WTC11 (cell line): ENCODE data around the gene CRLF1. TPM values are rescaled to one million over a fixed set of nuclear protein-coding genes. Genes with fewer than 3 reads are reported as not detected.

Experiments used
- ATAC-seq: fragments of 200-7000 bp; cut with Tn5 transposase; 2 replicates; pipeline ENCODE4 v1.10.0; 2021; ENCODE audit warnings: mild to moderate bottlenecking, moderate library complexity
- CTCF ChIA-PET: fragments of 300-600 bp; sonication (Branson Sonifier 250); formaldehyde crosslinking; loops from one replicate; lab custom pipeline; 2021; ENCODE audit warnings: antibody characterized with exemption; lab: Charles Lee
- POLR2A ChIA-PET: fragments of 350-600 bp; sonication (Branson Sonifier 250); formaldehyde crosslinking; loops from one replicate; lab custom pipeline; 2021; ENCODE audit warnings: antibody characterized with exemption; lab: Charles Lee
- DNase-seq: peaks from one replicate; pipeline ENCODE4 v3.0.0; 2021; ENCODE audit warnings: low spot score
- H3K27ac Mint-ChIP-seq: 2 replicates; pipeline ENCODE4 v1.8.0; 2021; ENCODE audit warnings: mixed read lengths
- H3K27me3 Mint-ChIP-seq: 2 replicates; pipeline ENCODE4 v1.8.0; 2021; ENCODE audit warnings: low read depth, mild to moderate bottlenecking, moderate library complexity, mixed read lengths
- H3K36me3 Mint-ChIP-seq: 2 replicates; pipeline ENCODE4 v1.8.0; 2021; ENCODE audit warnings: mixed read lengths
- H3K4me1 Mint-ChIP-seq: 2 replicates; pipeline ENCODE4 v1.8.0; 2022; ENCODE audit warnings: mixed read lengths
- H3K4me3 Mint-ChIP-seq: 2 replicates; pipeline ENCODE4 v1.8.0; 2021; ENCODE audit warnings: mild to moderate bottlenecking, moderate library complexity, mixed read lengths
- H3K9me3 Mint-ChIP-seq: 2 replicates; pipeline ENCODE4 v1.8.0; 2021; ENCODE audit warnings: mixed read lengths
- CREM ChIP-seq: sonication (generic); formaldehyde crosslinking; IDR thresholded peaks from 2 replicates; pipeline ENCODE4 v1.8.1; 2022; ENCODE audit warnings: mild to moderate bottlenecking, missing genetic modification reagents, moderate library complexity
- FOXP1 ChIP-seq: sonication (generic); formaldehyde crosslinking; IDR thresholded peaks from 2 replicates; pipeline ENCODE4 v1.8.0; 2022; ENCODE audit warnings: missing genetic modification reagents, mild to moderate bottlenecking, moderate library complexity, borderline replicate concordance
- GABPB1 ChIP-seq: sonication (generic); formaldehyde crosslinking; IDR thresholded peaks from 2 replicates; pipeline ENCODE4 v1.8.1; 2023; ENCODE audit warnings: mild to moderate bottlenecking, missing genetic modification reagents
- HMGA2 ChIP-seq: fragments of 250-450 bp; sonication (Bioruptor Pico); IDR thresholded peaks from 2 replicates; pipeline ENCODE4 v1.4.0; 2021; ENCODE audit warnings: mild to moderate bottlenecking, moderate library complexity
- JUN ChIP-seq: sonication (generic); formaldehyde crosslinking; IDR thresholded peaks from 2 replicates; pipeline ENCODE4 v1.8.0; 2023; ENCODE audit warnings: mild to moderate bottlenecking, missing genetic modification reagents
- KAT7 ChIP-seq: sonication (generic); formaldehyde crosslinking; IDR thresholded peaks from 2 replicates; pipeline ENCODE4 v1.8.1; 2023; ENCODE audit warnings: missing genetic modification reagents, mild to moderate bottlenecking, borderline replicate concordance
- NR3C1 ChIP-seq: sonication (generic); formaldehyde crosslinking; conservative IDR thresholded peaks from 2 replicates; pipeline ENCODE4 v1.8.1; 2023; ENCODE audit warnings: low read depth, mild to moderate bottlenecking, missing genetic modification reagents
- RELA ChIP-seq: sonication (generic); formaldehyde crosslinking; IDR thresholded peaks from 2 replicates; pipeline ENCODE4 v1.8.1; 2022; ENCODE audit warnings: missing genetic modification reagents, mild to moderate bottlenecking, borderline replicate concordance
- SMAD4 ChIP-seq: sonication (generic); formaldehyde crosslinking; IDR thresholded peaks from 2 replicates; pipeline ENCODE4 v1.8.0; 2022; ENCODE audit warnings: mild to moderate bottlenecking, missing genetic modification reagents
- SP1 ChIP-seq: sonication (generic); formaldehyde crosslinking; conservative IDR thresholded peaks from 2 replicates; pipeline ENCODE4 v1.8.1; 2022; ENCODE audit warnings: missing genetic modification reagents
- ZNF232 ChIP-seq: sonication (generic); formaldehyde crosslinking; IDR thresholded peaks from 2 replicates; pipeline ENCODE4 v1.8.0; 2022; ENCODE audit warnings: mild to moderate bottlenecking, missing genetic modification reagents
- total RNA-seq: library from RNA; stranded (reverse); gene quantifications from 3 replicates; pipeline ENCODE4 v1.2.3, GENCODE V29; 2021
- TF ChIP-seq, protein P1 (sequence below): sonication (generic); formaldehyde crosslinking; IDR thresholded peaks from 2 replicates; pipeline ENCODE4 v1.8.1; 2023; ENCODE audit warnings: mild to moderate bottlenecking, missing genetic modification reagents, moderate library complexity
- TF ChIP-seq, protein P2 (sequence below): sonication (generic); formaldehyde crosslinking; IDR thresholded peaks from 2 replicates; pipeline ENCODE4 v1.8.1; 2022; ENCODE audit warnings: missing genetic modification reagents, borderline replicate concordance
- TF ChIP-seq, protein P3 (sequence below): sonication (generic); formaldehyde crosslinking; IDR thresholded peaks from 2 replicates; pipeline ENCODE4 v1.8.0; 2022; ENCODE audit warnings: mild to moderate bottlenecking, missing genetic modification reagents
- TF ChIP-seq, protein P4 (sequence below): sonication (generic); formaldehyde crosslinking; IDR thresholded peaks from 2 replicates; pipeline ENCODE4 v1.8.1; 2022; ENCODE audit warnings: low read depth, missing genetic modification reagents, borderline replicate concordance
- TF ChIP-seq, protein P5 (sequence below): fragments of 250-450 bp; sonication (Bioruptor Pico); IDR thresholded peaks from 2 replicates; pipeline ENCODE4 v2.1.2; 2022; ENCODE audit warnings: mild to moderate bottlenecking, moderate library complexity
- TF ChIP-seq, protein P6 (sequence below): fragments of 250-450 bp; sonication (Bioruptor Pico); IDR thresholded peaks from 2 replicates; pipeline ENCODE4 v1.9.0; 2021; ENCODE audit warnings: mild to moderate bottlenecking
- TF ChIP-seq, protein P7 (sequence below): sonication (generic); formaldehyde crosslinking; IDR thresholded peaks from 2 replicates; pipeline ENCODE4 v1.8.1; 2022; ENCODE audit warnings: mild to moderate bottlenecking, missing genetic modification reagents, moderate library complexity, borderline replicate concordance
- TF ChIP-seq, protein P8 (sequence below): sonication (generic); formaldehyde crosslinking; IDR thresholded peaks from 2 replicates; pipeline ENCODE4 v1.8.0; 2023; ENCODE audit warnings: missing genetic modification reagents, mild to moderate bottlenecking, borderline replicate concordance

CRLF1 gene
- total RNA-seq, 1 experiment from 2014 or later = 36.4 TPM

DNA sequence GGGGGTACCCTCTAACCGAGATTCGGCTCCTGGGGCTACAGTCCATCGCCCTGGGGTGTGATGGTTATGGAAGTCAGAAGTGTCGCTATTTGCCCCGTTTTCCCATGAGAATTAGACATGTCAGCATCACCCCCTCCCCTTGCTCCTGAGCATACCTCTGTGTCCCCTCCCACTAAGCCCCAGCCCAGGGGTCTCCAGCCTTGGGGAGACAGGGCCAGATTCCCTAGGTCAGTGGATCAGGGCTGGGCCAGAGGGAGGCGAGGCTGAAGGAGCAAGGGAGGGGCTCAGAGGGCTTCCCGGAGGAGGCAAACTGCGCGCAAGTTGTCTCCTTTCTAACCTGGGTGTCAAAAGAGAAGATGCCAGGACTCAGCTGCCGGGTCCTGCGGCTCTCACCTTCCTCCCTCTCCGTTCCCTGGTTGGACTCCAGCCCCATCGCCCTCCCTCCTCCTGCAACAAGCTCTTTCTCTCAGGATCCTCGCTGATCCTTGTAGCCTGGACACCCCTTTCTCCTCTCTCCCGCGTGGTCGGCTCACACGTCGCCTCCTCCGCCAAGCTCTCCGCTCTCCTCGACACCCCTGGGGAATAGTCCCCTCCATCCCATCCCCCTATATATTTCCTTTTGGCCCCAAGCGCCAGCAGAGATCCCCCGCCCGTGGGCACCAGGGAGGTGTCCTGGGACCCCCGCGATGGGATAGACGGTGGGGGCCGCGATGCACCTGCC, 5.6 kb upstream of the CRLF1 start:
- CTCF ChIA-PET = interaction anchor here (0.7 to 3.4 kb wide), 11 partner anchors 12 to 235 kb away, joined by 3 to 14 read pairs (median 4); no protein-coding TSS in a partner anchor
- Mint-ChIP-seq H3K9me3 (peaks cover under 1% of the 10 kb centered on the region; the same call in 1 of the 2 replicates), H3K27me3 (peaks cover 82% of the 10 kb centered on the region)
- peak; percentile 7 for ATAC-seq
- TF ChIP-seq HMGA2 (no peak), JUN (CRISPR knock-in tag) (no peak), GABPB1 (CRISPR knock-in tag) (no peak), NR3C1 (CRISPR knock-in tag) (no peak), SMAD4 (CRISPR knock-in tag) (no peak), KAT7 (CRISPR knock-in tag) (no peak), ZNF232 (no peak), RELA (CRISPR knock-in tag) (no peak), CREM (CRISPR knock-in tag) (no peak), FOXP1 (CRISPR knock-in tag) (no peak; the same call in 1 of the 2 replicates), SP1 (CRISPR knock-in tag) (no peak; the same call in 1 of the 2 replicates)
- TF ChIP-seq, protein P1, sequence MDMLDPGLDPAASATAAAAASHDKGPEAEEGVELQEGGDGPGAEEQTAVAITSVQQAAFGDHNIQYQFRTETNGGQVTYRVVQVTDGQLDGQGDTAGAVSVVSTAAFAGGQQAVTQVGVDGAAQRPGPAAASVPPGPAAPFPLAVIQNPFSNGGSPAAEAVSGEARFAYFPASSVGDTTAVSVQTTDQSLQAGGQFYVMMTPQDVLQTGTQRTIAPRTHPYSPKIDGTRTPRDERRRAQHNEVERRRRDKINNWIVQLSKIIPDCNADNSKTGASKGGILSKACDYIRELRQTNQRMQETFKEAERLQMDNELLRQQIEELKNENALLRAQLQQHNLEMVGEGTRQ (CRISPR knock-in tag) = no peak
- TF ChIP-seq, protein P2, sequence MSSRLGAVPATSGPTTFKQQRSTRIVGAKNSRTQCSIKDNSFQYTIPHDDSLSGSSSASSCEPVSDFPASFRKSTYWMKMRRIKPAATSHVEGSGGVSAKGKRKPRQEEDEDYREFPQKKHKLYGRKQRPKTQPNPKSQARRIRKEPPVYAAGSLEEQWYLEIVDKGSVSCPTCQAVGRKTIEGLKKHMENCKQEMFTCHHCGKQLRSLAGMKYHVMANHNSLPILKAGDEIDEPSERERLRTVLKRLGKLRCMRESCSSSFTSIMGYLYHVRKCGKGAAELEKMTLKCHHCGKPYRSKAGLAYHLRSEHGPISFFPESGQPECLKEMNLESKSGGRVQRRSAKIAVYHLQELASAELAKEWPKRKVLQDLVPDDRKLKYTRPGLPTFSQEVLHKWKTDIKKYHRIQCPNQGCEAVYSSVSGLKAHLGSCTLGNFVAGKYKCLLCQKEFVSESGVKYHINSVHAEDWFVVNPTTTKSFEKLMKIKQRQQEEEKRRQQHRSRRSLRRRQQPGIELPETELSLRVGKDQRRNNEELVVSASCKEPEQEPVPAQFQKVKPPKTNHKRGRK (CRISPR knock-in tag) = no peak
- TF ChIP-seq, protein P3, sequence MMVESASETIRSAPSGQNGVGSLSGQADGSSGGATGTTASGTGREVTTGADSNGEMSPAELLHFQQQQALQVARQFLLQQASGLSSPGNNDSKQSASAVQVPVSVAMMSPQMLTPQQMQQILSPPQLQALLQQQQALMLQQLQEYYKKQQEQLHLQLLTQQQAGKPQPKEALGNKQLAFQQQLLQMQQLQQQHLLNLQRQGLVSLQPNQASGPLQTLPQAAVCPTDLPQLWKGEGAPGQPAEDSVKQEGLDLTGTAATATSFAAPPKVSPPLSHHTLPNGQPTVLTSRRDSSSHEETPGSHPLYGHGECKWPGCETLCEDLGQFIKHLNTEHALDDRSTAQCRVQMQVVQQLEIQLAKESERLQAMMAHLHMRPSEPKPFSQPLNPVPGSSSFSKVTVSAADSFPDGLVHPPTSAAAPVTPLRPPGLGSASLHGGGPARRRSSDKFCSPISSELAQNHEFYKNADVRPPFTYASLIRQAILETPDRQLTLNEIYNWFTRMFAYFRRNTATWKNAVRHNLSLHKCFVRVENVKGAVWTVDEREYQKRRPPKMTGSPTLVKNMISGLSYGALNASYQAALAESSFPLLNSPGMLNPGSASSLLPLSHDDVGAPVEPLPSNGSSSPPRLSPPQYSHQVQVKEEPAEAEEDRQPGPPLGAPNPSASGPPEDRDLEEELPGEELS (CRISPR knock-in tag) = no peak
- TF ChIP-seq, protein P4, sequence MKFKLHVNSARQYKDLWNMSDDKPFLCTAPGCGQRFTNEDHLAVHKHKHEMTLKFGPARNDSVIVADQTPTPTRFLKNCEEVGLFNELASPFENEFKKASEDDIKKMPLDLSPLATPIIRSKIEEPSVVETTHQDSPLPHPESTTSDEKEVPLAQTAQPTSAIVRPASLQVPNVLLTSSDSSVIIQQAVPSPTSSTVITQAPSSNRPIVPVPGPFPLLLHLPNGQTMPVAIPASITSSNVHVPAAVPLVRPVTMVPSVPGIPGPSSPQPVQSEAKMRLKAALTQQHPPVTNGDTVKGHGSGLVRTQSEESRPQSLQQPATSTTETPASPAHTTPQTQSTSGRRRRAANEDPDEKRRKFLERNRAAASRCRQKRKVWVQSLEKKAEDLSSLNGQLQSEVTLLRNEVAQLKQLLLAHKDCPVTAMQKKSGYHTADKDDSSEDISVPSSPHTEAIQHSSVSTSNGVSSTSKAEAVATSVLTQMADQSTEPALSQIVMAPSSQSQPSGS (CRISPR knock-in tag) = no peak
- TF ChIP-seq, protein P5, sequence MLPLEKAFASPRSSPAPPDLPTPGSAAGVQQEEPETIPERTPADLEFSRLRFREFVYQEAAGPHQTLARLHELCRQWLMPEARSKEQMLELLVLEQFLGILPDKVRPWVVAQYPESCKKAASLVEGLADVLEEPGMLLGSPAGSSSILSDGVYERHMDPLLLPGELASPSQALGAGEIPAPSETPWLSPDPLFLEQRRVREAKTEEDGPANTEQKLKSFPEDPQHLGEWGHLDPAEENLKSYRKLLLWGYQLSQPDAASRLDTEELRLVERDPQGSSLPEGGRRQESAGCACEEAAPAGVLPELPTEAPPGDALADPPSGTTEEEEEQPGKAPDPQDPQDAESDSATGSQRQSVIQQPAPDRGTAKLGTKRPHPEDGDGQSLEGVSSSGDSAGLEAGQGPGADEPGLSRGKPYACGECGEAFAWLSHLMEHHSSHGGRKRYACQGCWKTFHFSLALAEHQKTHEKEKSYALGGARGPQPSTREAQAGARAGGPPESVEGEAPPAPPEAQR (CRISPR knock-in tag) = no peak
- TF ChIP-seq, protein P6, sequence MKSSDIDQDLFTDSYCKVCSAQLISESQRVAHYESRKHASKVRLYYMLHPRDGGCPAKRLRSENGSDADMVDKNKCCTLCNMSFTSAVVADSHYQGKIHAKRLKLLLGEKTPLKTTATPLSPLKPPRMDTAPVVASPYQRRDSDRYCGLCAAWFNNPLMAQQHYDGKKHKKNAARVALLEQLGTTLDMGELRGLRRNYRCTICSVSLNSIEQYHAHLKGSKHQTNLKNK = no peak
- TF ChIP-seq, protein P7, sequence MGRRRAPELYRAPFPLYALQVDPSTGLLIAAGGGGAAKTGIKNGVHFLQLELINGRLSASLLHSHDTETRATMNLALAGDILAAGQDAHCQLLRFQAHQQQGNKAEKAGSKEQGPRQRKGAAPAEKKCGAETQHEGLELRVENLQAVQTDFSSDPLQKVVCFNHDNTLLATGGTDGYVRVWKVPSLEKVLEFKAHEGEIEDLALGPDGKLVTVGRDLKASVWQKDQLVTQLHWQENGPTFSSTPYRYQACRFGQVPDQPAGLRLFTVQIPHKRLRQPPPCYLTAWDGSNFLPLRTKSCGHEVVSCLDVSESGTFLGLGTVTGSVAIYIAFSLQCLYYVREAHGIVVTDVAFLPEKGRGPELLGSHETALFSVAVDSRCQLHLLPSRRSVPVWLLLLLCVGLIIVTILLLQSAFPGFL = no peak
- TF ChIP-seq, protein P8, sequence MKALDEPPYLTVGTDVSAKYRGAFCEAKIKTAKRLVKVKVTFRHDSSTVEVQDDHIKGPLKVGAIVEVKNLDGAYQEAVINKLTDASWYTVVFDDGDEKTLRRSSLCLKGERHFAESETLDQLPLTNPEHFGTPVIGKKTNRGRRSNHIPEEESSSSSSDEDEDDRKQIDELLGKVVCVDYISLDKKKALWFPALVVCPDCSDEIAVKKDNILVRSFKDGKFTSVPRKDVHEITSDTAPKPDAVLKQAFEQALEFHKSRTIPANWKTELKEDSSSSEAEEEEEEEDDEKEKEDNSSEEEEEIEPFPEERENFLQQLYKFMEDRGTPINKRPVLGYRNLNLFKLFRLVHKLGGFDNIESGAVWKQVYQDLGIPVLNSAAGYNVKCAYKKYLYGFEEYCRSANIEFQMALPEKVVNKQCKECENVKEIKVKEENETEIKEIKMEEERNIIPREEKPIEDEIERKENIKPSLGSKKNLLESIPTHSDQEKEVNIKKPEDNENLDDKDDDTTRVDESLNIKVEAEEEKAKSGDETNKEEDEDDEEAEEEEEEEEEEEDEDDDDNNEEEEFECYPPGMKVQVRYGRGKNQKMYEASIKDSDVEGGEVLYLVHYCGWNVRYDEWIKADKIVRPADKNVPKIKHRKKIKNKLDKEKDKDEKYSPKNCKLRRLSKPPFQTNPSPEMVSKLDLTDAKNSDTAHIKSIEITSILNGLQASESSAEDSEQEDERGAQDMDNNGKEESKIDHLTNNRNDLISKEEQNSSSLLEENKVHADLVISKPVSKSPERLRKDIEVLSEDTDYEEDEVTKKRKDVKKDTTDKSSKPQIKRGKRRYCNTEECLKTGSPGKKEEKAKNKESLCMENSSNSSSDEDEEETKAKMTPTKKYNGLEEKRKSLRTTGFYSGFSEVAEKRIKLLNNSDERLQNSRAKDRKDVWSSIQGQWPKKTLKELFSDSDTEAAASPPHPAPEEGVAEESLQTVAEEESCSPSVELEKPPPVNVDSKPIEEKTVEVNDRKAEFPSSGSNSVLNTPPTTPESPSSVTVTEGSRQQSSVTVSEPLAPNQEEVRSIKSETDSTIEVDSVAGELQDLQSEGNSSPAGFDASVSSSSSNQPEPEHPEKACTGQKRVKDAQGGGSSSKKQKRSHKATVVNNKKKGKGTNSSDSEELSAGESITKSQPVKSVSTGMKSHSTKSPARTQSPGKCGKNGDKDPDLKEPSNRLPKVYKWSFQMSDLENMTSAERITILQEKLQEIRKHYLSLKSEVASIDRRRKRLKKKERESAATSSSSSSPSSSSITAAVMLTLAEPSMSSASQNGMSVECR (CRISPR knock-in tag) = no peak
- TF ChIP-seq, all 79 proteins: peak for 0
- Mint-ChIP-seq H3K36me3 (no peaks in the 10 kb centered on the region; the same call in 1 of the 2 replicates), H3K4me3 (peak overlapping the region; percentile 80), H3K27ac (no peak overlapping the region), H3K4me1 (peaks cover 40% of the 10 kb centered on the region)
- POLR2A ChIA-PET = interaction anchor here (0.7 to 2.4 kb wide), 3 partner anchors 9 to 23 kb away, joined by 4 to 8 read pairs (median 7); no protein-coding TSS in a partner anchor
- DNase-seq = no peak
